Prostate gland (tissue), 2 donors: ENCODE measurements around the gene CYP2A13. TPM values are rescaled to one million over a fixed set of nuclear protein-coding genes. Genes with fewer than 3 reads are reported as not detected.
A peak's percentile ranks its signal among the peaks of the same experiment; 100 is the strongest.
"Not testable (repeated sequence)": the region's sequence is repeated elsewhere in the genome, so short reads cannot be mapped to it uniquely, and the experiment has no call there.

Experiments
- DNase-seq: peaks from one replicate; pipeline ENCODE4 v3.0.0-alpha.2; 2019; ENCODE audit warnings: low spot score
- H3K27ac ChIP-seq, 2 donors: fragments of 200-600 bp; sonication (generic); 2 replicates each; pipeline ENCODE4 v1.5.1; 2017 to 2019
- H3K27me3 ChIP-seq: fragments of 200-600 bp; sonication (generic); replicated peaks from 2 replicates; pipeline ENCODE4 v1.5.1; 2019; ENCODE audit not compliant: insufficient read depth
- H3K36me3 ChIP-seq, 2 donors: fragments of 200-600 bp; sonication (generic); 1 replicate in 1 of 2; 2 replicates in 1 of 2; pipeline versions ENCODE4 v1.5.1 to v1.8.1; 2017 to 2019
- H3K4me1 ChIP-seq: fragments of 200-600 bp; sonication (generic); replicated peaks from 2 replicates; pipeline ENCODE4 v1.5.1; 2019
- H3K4me3 ChIP-seq, 2 donors: fragments of 200-600 bp; sonication (generic); 2 replicates each; pipeline ENCODE4 v1.5.1; 2017 to 2019
- H3K9me3 ChIP-seq: fragments of 200-600 bp; sonication (generic); 2 replicates; pipeline ENCODE4 v1.5.1; 2017
- POLR2A ChIP-seq: fragments of 450-650 bp; IDR thresholded peaks from one replicate; pipeline ENCODE4 v1.6.1; 2016; ENCODE audit warnings: antibody characterized with exemption, mild to moderate bottlenecking
- POLR2AphosphoS5 ChIP-seq: sonication (generic); formaldehyde crosslinking; IDR thresholded peaks from one replicate; pipeline ENCODE4 v1.6.1; 2017; ENCODE audit warnings: antibody characterized with exemption
- WGBS: methylation state at CpG from one replicate; pipeline ENCODE4 v1.1.5; 2018; 5-methylcytosine and 5-hydroxymethylcytosine counted together
- intact Hi-C: fragments of 100-400 bp; cut with DNase I; formaldehyde crosslinking; loops from one replicate; pipeline ENCODE4 v1.14.2; 2022
- total RNA-seq, 2 donors: library from RNA; depleted of rRNA; stranded (reverse); fragments of >200 nt; gene quantifications; one replicate each; pipeline ENCODE4 v1.1.0, GENCODE V29; 2016
- TF ChIP-seq, protein P1 (sequence below), 4 experiments: fragments of 200-600 bp in 2 of 4; fragments of 450-650 bp in 2 of 4; sonication (generic) in 2 of 4; IDR thresholded peaks; 1 replicate in 3 of 4; 2 replicates in 1 of 4; pipeline ENCODE4 v1.5.1; 2016 to 2019; ENCODE audit warnings: antibody characterized with exemption in 4 of 4, mild to moderate bottlenecking in 2 of 4, moderate library complexity in 2 of 4

CYP2A13 gene
- total RNA-seq, 2 donors from 2014 or later, result not detected

DNA sequence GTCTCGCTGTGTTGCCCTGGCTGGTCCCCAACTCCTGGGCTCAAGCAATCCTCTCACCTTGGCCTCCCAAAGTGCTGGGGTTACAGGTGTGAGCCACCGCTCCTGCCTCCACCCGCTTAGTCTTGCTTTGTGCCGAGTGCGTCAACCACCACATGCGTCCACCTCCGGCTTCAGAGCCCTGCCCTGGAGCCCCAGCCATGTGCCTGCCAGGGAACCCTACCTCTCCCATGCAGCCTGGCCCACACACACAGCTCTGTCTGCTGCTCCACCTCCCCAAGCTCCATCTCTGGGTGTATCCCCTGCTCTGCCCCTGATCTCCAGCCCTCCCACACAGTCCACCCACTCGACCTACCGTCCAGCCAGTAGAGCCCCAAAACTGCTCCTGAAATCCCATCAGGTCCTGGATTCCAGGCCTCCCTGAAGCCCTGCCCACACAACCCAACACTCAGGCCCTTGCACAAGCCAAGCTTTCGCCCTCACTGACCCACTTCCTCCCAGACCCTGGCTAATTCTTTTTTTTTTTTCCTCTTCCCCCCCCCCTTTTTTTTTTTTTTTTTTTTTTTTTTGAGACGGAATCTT lies 35.6 kb downstream of the CYP2A13 start:
- no peaks in the 10 kb centered on the region for H3K9me3 ChIP-seq
- no peak overlapping the region for H3K4me3 ChIP-seq
- 91% methylated on average over 11 of the region's 11 CpGs for WGBS
- no peaks in the 10 kb centered on the region for H3K27me3 ChIP-seq
- TF ChIP-seq POLR2A, result no peak
- TF ChIP-seq POLR2AphosphoS5, result no peak
- TF ChIP-seq, protein P1, sequence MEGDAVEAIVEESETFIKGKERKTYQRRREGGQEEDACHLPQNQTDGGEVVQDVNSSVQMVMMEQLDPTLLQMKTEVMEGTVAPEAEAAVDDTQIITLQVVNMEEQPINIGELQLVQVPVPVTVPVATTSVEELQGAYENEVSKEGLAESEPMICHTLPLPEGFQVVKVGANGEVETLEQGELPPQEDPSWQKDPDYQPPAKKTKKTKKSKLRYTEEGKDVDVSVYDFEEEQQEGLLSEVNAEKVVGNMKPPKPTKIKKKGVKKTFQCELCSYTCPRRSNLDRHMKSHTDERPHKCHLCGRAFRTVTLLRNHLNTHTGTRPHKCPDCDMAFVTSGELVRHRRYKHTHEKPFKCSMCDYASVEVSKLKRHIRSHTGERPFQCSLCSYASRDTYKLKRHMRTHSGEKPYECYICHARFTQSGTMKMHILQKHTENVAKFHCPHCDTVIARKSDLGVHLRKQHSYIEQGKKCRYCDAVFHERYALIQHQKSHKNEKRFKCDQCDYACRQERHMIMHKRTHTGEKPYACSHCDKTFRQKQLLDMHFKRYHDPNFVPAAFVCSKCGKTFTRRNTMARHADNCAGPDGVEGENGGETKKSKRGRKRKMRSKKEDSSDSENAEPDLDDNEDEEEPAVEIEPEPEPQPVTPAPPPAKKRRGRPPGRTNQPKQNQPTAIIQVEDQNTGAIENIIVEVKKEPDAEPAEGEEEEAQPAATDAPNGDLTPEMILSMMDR (IDR thresholded peaks at IDR 0.05), result no peak
- no peak overlapping the region for H3K27ac ChIP-seq
- no peaks in the 10 kb centered on the region for H3K4me1 ChIP-seq
- no peaks in the 10 kb centered on the region for H3K36me3 ChIP-seq
- DNase-seq, result no peak
- intact Hi-C loops, result no loop called here

DNA sequence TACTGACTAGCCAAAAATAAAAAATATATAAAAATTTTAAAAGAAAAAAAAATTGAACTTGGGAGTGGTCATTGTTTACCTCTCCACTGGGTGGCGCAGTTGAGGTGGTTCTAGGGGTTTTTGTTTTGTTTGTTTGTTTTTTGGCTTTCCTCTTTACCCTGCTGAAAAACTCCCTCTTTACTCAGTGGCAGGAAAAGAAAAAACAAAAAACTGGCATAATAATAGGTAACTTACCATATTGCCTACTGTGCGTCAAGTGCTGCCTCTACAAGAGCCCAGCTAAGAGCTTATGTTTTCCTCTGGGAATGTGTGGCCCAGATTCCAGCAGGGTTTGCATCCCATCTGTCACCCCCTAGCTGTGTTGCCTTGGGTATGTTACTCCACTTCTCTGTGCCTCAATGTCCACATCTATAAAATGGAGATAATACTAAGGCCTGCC lies 38.5 kb downstream of the CYP2A13 start:
- H3K36me3 ChIP-seq, DNase-seq, H3K4me3 ChIP-seq, H3K27ac ChIP-seq, H3K4me1 ChIP-seq, intact Hi-C loops, H3K27me3 ChIP-seq, H3K9me3 ChIP-seq: not testable (repeated sequence)
- WGBS, result 55% methylated on average over 2 of the region's 2 CpGs
- TF ChIP-seq, protein P1 (IDR thresholded peaks at IDR 0.05), result peak in 3 of 4 experiments; percentile 50 to 59 (median 53)

DNA sequence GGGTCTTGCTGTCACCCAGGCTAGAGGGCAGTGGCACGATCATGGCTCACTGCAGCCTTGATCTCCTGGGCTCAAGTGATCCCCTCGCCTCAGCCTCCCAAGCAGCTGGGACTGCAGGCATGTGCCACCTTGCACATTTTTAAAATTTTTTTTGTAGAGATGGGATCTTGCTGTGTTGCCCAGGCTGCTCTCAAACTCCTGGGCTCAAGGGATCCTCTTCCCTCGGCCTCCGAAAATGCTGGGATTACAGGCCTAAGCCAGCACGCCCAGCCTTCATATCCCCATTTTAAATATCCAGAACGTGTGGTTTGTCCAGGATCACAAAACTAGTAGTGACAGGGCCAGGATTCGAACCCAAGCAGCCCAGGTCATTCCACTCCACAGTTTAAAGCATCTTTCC lies 39.1 kb downstream of the CYP2A13 start:
- H3K27me3 ChIP-seq, DNase-seq, intact Hi-C loops, H3K27ac ChIP-seq, H3K36me3 ChIP-seq, H3K4me1 ChIP-seq, H3K9me3 ChIP-seq, H3K4me3 ChIP-seq: not testable (repeated sequence)
- 83% methylated on average over 7 of the region's 7 CpGs for WGBS

DNA sequence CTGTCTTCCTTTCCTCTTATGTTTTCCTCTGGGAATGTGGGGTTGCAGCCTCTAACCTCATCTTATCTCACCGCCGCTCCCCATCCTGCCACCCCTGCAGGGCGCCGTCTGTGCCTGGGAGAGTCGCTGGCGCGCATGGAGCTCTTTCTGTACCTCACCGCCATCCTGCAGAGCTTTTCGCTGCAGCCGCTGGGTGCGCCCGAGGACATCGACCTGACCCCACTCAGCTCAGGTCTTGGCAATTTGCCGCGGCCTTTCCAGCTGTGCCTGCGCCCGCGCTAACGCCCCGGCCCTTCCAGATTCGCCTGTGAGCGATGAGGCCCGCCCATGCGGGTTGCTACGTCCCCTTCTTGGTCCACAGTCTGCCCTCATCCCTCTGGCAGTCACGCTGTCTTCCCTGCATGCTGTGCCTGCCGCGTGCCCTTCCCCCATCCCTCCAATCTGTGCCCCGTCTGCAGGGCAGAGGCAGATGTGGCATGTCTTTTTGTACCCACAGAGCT lies 39.6 kb downstream of the CYP2A13 start:
- H3K27me3 ChIP-seq, H3K27ac ChIP-seq, H3K36me3 ChIP-seq, H3K9me3 ChIP-seq, DNase-seq, H3K4me3 ChIP-seq, H3K4me1 ChIP-seq, intact Hi-C loops: not testable (repeated sequence)
- under 1% methylated on average over 17 of the region's 29 CpGs for WGBS
- TF ChIP-seq, protein P1 (IDR thresholded peaks at IDR 0.05), result peak in 2 of 4 experiments; percentile 22 to 35

DNA sequence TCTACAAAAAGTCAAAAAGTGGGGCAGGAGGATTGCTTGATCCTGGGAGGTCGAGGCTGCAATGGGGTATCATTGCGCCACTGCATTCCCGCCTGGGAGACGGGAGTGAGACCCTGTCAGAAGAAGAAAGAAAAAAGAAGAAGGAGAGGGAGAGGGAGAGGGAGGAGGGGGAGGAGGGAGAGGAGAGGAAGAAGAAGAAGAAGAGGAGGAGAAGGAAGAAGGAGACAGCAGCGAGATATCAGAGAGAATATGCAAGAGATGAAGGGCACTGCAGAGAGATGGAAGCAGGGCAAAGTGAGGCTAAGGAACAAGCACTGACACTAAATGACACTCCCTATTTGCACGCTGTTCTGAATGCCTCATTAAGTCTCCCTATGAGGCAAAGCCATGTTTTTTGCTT lies 40.4 kb downstream of the CYP2A13 start:
- Histone ChIP-seq H3K9me3 (no peaks in the 10 kb centered on the region), H3K27me3 (no peaks in the 10 kb centered on the region), H3K4me3 (no peak overlapping the region), H3K4me1 (no peaks in the 10 kb centered on the region), H3K27ac (no peak overlapping the region), H3K36me3 (no peaks in the 10 kb centered on the region)
- no peak for DNase-seq
- TF ChIP-seq POLR2AphosphoS5 (no peak), POLR2A (no peak)
- TF ChIP-seq, protein P1 (IDR thresholded peaks at IDR 0.05), result no peak
- WGBS, result 77% methylated on average over 6 of the region's 6 CpGs
- intact Hi-C loops, result no loop called here
